ENCODE results near the gene MAD1L1. TPM values are rescaled to one million over a fixed set of nuclear protein-coding genes. Genes with fewer than 3 reads are reported as not detected.

The MAD1L1 gene
- total RNA-seq, 1 experiment from 2014 or later = 50.8 TPM

DNA sequence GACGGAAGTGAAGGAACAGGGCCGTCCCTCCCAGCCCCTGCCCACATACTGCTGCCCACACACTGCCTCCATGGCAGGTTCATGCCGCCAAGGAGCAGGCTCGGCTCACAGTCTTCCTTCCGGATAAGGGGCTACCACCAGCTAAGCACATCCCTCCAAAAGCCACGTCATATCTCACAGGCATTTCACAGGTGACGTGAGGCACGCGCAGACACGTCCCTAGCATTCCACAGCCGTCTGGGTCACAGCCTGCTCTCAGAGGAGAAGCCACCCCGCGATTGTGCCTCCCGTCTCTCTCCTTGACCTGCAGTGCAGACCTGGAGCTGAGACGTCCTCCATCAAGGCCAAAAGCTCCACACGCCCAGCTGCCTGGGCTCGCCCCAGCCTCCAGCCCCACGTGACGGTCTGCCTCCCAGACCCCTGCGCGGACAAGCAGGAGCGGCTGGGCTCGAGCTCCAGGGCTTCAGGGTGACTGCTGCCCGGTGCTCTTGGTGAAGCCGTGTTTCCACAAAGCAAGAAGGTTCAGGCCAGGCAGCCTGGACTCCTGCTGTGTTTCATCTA is 114.0 kb downstream of the MAD1L1 start:
- ChIA-PET POLR2A (ENCODE audit: unreplicated experiment) (no interaction called here), CTCF (no interaction called here)
- no TSS peak for BruUV-seq (replicated peaks)
- DNase-seq = no peak
- Histone ChIP-seq H3K27me3 (ENCODE audit: insufficient read depth, low read depth) (no peaks in the 10 kb centered on the region), H3K4me3 (no peak overlapping the region), H3K9me3 (ENCODE audit: insufficient read depth, low read depth) (no peaks in the 10 kb centered on the region), H3K9me2 (ENCODE audit: insufficient read depth) (no peaks in the 10 kb centered on the region), H3K4me1 (replicated peaks; ENCODE audit: insufficient read depth) (no peaks in the 10 kb centered on the region), H2AFZ (no peak overlapping the region), H3K36me3 (ENCODE audit: low read depth) (no peaks in the 10 kb centered on the region), H3K4me2 (no peak overlapping the region), H3K79me2 (ENCODE audit: low read depth) (no peaks in the 10 kb centered on the region), H3F3A (ENCODE audit: insufficient read depth, low read depth) (0 out of 2 replicates have a peak, but pooled peaks cover 4% of the 10 kb centered on the region), H4K20me1 (ENCODE audit: insufficient read depth) (no peaks in the 10 kb centered on the region; the same call in 1 of the 2 replicates), H3K27ac (no peak overlapping the region)
- TF ChIP-seq EZH2 (IDR thresholded peaks at IDR 0.05; ENCODE audit: low read depth) = no peak
- TF ChIP-seq, protein P1, sequence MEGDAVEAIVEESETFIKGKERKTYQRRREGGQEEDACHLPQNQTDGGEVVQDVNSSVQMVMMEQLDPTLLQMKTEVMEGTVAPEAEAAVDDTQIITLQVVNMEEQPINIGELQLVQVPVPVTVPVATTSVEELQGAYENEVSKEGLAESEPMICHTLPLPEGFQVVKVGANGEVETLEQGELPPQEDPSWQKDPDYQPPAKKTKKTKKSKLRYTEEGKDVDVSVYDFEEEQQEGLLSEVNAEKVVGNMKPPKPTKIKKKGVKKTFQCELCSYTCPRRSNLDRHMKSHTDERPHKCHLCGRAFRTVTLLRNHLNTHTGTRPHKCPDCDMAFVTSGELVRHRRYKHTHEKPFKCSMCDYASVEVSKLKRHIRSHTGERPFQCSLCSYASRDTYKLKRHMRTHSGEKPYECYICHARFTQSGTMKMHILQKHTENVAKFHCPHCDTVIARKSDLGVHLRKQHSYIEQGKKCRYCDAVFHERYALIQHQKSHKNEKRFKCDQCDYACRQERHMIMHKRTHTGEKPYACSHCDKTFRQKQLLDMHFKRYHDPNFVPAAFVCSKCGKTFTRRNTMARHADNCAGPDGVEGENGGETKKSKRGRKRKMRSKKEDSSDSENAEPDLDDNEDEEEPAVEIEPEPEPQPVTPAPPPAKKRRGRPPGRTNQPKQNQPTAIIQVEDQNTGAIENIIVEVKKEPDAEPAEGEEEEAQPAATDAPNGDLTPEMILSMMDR (conservative IDR thresholded peaks at IDR 0.05) = no peak
- intact Hi-C loops (cut with micrococcal nuclease; ENCODE audit: unreplicated experiment) = no loop called here

DNA sequence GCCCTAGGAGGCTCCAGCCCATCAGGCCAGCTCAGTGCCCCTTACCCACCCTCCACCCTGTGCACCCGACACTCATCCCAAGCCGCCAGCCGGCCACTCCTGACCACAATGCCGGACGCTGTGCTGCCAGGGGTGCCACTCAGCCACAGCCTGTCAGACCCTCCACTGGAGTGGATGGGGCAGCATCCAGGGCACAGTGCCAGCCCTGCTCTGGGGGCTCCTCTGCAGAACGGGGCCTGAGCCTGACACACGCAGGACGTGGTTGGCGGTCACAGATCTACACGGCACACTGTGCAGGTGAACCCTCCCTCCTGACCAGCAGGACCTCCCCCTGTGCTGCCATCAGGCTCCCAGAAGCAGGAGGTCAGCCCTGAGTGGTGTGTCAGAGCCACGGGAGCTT is 114.7 kb downstream of the MAD1L1 start:
- no peak for TF ChIP-seq EZH2 (IDR thresholded peaks at IDR 0.05; ENCODE audit: low read depth)
- TF ChIP-seq, protein P1 (conservative IDR thresholded peaks at IDR 0.05) = no peak
- ChIA-PET CTCF (no interaction called here), POLR2A (ENCODE audit: unreplicated experiment) (no interaction called here)
- no peaks in the 10 kb centered on the region; the same call in 1 of the 2 replicates for H4K20me1 ChIP-seq (ENCODE audit: insufficient read depth)
- no peaks in the 10 kb centered on the region for H3K9me3 ChIP-seq (ENCODE audit: insufficient read depth, low read depth)
- H2AFZ ChIP-seq = no peak overlapping the region
- no peaks in the 10 kb centered on the region for H3K4me1 ChIP-seq (replicated peaks; ENCODE audit: insufficient read depth)
- intact Hi-C loops (cut with micrococcal nuclease; ENCODE audit: unreplicated experiment) = no loop called here
- DNase-seq = no peak
- H3K27ac ChIP-seq = no peak overlapping the region
- no peak overlapping the region for H3K4me3 ChIP-seq
- H3F3A ChIP-seq (ENCODE audit: insufficient read depth, low read depth) = 0 out of 2 replicates have a peak, but pooled peaks cover 4% of the 10 kb centered on the region
- H3K36me3 ChIP-seq (ENCODE audit: low read depth) = no peaks in the 10 kb centered on the region
- no peaks in the 10 kb centered on the region for H3K79me2 ChIP-seq (ENCODE audit: low read depth)
- no peaks in the 10 kb centered on the region for H3K9me2 ChIP-seq (ENCODE audit: insufficient read depth)
- H3K27me3 ChIP-seq (ENCODE audit: insufficient read depth, low read depth) = no peaks in the 10 kb centered on the region
- no TSS peak for BruUV-seq (replicated peaks)
- no peak overlapping the region for H3K4me2 ChIP-seq

DNA sequence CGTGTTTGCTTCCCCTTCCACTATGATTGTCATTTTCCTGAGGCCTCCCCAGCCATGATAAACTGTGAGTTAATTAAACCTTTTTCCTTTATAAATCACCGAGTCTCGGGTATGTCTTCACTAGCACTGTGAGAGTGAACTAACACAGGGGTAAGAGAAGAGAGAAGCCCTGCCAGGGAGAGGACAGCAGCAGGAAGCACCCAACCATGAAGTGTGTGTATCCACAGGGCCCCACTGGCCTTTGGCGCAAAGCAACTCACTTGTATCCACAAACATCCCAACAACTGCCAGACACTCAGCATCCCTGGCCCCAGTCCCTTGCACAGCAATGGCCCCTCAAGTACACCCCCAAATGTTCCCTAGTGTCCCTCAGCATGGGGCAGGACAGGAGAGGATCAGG is 115.1 kb downstream of the MAD1L1 start:
- Histone ChIP-seq H3K4me3 (no peak overlapping the region), H3K4me2 (no peak overlapping the region), H3K9me2 (ENCODE audit: insufficient read depth) (no peaks in the 10 kb centered on the region), H4K20me1 (ENCODE audit: insufficient read depth) (no peaks in the 10 kb centered on the region; the same call in 1 of the 2 replicates), H3K36me3 (ENCODE audit: low read depth) (no peaks in the 10 kb centered on the region), H3K27ac (no peak overlapping the region), H3F3A (ENCODE audit: insufficient read depth, low read depth) (0 out of 2 replicates have a peak, but pooled peaks cover 4% of the 10 kb centered on the region), H2AFZ (no peak overlapping the region), H3K27me3 (ENCODE audit: insufficient read depth, low read depth) (no peaks in the 10 kb centered on the region), H3K79me2 (ENCODE audit: low read depth) (no peaks in the 10 kb centered on the region), H3K9me3 (ENCODE audit: insufficient read depth, low read depth) (no peaks in the 10 kb centered on the region), H3K4me1 (replicated peaks; ENCODE audit: insufficient read depth) (no peaks in the 10 kb centered on the region)
- TF ChIP-seq, protein P1 (conservative IDR thresholded peaks at IDR 0.05) = no peak
- no peak for TF ChIP-seq EZH2 (IDR thresholded peaks at IDR 0.05; ENCODE audit: low read depth)
- CTCF ChIA-PET = no interaction called here
- DNase-seq = no peak
- intact Hi-C loops (cut with micrococcal nuclease; ENCODE audit: unreplicated experiment) = no loop called here
- no TSS peak for BruUV-seq (replicated peaks)
- POLR2A ChIA-PET (ENCODE audit: unreplicated experiment) = no interaction called here

Measured in PC-9 (cell line).